GM18498 (cell line): Measurements from ENCODE around the gene CYP1B1.
A peak's percentile ranks its signal among the peaks of the same experiment; 100 is the strongest.
"Not testable (repeated sequence)": the region's sequence is repeated elsewhere in the genome, so short reads cannot be mapped to it uniquely, and the experiment has no call there.

Experiments used
- ATAC-seq: cut with Tn5 transposase; IDR thresholded peaks from one replicate; pipeline ENCODE4 v1.9.1; 2021; ENCODE audit warnings: mild to moderate bottlenecking, moderate library complexity; ENCODE audit not compliant: unreplicated experiment

The CYP1B1 gene

GRCh38 chr2:38037757-38038621, 38.0 kb downstream of the CYP1B1 start:
- peak; percentile 64 for ATAC-seq

- peak; percentile 13 for ATAC-seq
These were observed 38.6 kb downstream of the CYP1B1 start for GRCh38 chr2:38037325-38037724.

GRCh38 chr2:38035968-38036367, 40.0 kb downstream of the CYP1B1 start:
- no peak for ATAC-seq

- no peak for ATAC-seq
These were observed 42.3 kb downstream of the CYP1B1 start for GRCh38 chr2:38033646-38034045.

GRCh38 chr2:38032946-38033345, 43.0 kb downstream of the CYP1B1 start:
- no peak for ATAC-seq

- ATAC-seq: no peak
These were observed 45.2 kb downstream of the CYP1B1 start for GRCh38 chr2:38030635-38031355.

GRCh38 chr2:38029512-38029911, 46.4 kb downstream of the CYP1B1 start:
- no peak for ATAC-seq

GRCh38 chr2:38028829-38029228, 47.1 kb downstream of the CYP1B1 start:
- no peak for ATAC-seq

GRCh38 chr2:38026846-38027245, 49.1 kb downstream of the CYP1B1 start:
- ATAC-seq: no peak

GRCh38 chr2:38021589-38021988, 54.4 kb downstream of the CYP1B1 start:
- ATAC-seq: no peak

GRCh38 chr2:38020359-38021069, 55.4 kb downstream of the CYP1B1 start:
- ATAC-seq: not testable (repeated sequence)

GRCh38 chr2:38017836-38018235, 58.1 kb downstream of the CYP1B1 start:
- no peak for ATAC-seq
